ENCODE data around the gene ZNF777. TPM values are rescaled to one million over a fixed set of nuclear protein-coding genes. Genes with fewer than 3 reads are reported as not detected.
"Not testable (repeated sequence)": the region's sequence is repeated elsewhere in the genome, so short reads cannot be mapped to it uniquely, and the experiment has no call there.

ZNF777 gene
- total RNA-seq, 2 donors from 2014 or later: 9.7 to 11.1 TPM

GRCh38 chr7:149404396-149404795, 56.5 kb downstream of the ZNF777 start:
- no peaks in the 10 kb centered on the region for H3K4me1 Mint-ChIP-seq
- no peak for TF ChIP-seq CTCF (conservative IDR thresholded peaks at IDR 0.05)
- no peak overlapping the region for H3K27ac Mint-ChIP-seq
- Histone ChIP-seq H3K4me3 (ENCODE audit: low read length) (no peak overlapping the region), H3K9me3 (ENCODE audit: control insufficient read depth, low read length) (no peaks in the 10 kb centered on the region), H3K36me3 (ENCODE audit: control insufficient read depth, insufficient read depth, low read length) (no peaks in the 10 kb centered on the region), H3K27ac (ENCODE audit: low read depth, low read length) (no peak overlapping the region), H3K9ac (ENCODE audit: extremely low read depth, low read length, poor library complexity, severe bottlenecking) (no peak overlapping the region), H3K4me1 (ENCODE audit: control insufficient read depth, insufficient read depth, low read length) (no peaks in the 10 kb centered on the region), H3K27me3 (ENCODE audit: control insufficient read depth, insufficient read depth, low read length, poor library complexity, severe bottlenecking) (no peaks in the 10 kb centered on the region)
- no peak for DNase-seq
- H3K36me3 Mint-ChIP-seq (ENCODE audit: low read depth): no peaks in the 10 kb centered on the region
- 95 to 98% methylated on average over 6 to 12 of the region's 12 CpGs for WGBS, 2 experiments (ENCODE audit: insufficient coverage in 1 of 2, insufficient read length in 1 of 2)
- H3K9me3 Mint-ChIP-seq: no peaks in the 10 kb centered on the region
- H3K4me3 Mint-ChIP-seq: no peak overlapping the region
- peaks cover 4% of the 10 kb centered on the region for H3K27me3 Mint-ChIP-seq (ENCODE audit: insufficient read depth)

- Histone ChIP-seq H3K4me1 (ENCODE audit: control insufficient read depth, insufficient read depth, low read length) (no peaks in the 10 kb centered on the region), H3K27me3 (ENCODE audit: control insufficient read depth, insufficient read depth, low read length, poor library complexity, severe bottlenecking) (no peaks in the 10 kb centered on the region), H3K4me3 (ENCODE audit: low read length) (no peak overlapping the region), H3K9me3 (ENCODE audit: control insufficient read depth, low read length) (no peaks in the 10 kb centered on the region), H3K9ac (ENCODE audit: extremely low read depth, low read length, poor library complexity, severe bottlenecking) (no peak overlapping the region), H3K27ac (ENCODE audit: low read depth, low read length) (no peak overlapping the region), H3K36me3 (ENCODE audit: control insufficient read depth, insufficient read depth, low read length) (no peaks in the 10 kb centered on the region)
- Mint-ChIP-seq H3K27me3 (ENCODE audit: insufficient read depth) (peaks cover 8% of the 10 kb centered on the region), H3K4me3 (no peak overlapping the region), H3K4me1 (no peaks in the 10 kb centered on the region), H3K27ac (no peak overlapping the region), H3K9me3 (peaks cover 2% of the 10 kb centered on the region), H3K36me3 (ENCODE audit: low read depth) (no peaks in the 10 kb centered on the region)
- WGBS, 2 experiments (ENCODE audit: insufficient coverage in 1 of 2, insufficient read length in 1 of 2): 88 to 92% methylated on average over 16 to 22 of the region's 22 CpGs
- DNase-seq: no peak
- no peak for TF ChIP-seq CTCF (conservative IDR thresholded peaks at IDR 0.05)
These were observed 62.6 kb downstream of the ZNF777 start for GRCh38 chr7:149398195-149398820.

GRCh38 chr7:149397470-149398043, 63.3 kb downstream of the ZNF777 start:
- Histone ChIP-seq H3K27ac (ENCODE audit: low read depth, low read length) (no peak overlapping the region), H3K4me1 (ENCODE audit: control insufficient read depth, insufficient read depth, low read length) (no peaks in the 10 kb centered on the region), H3K27me3 (ENCODE audit: control insufficient read depth, insufficient read depth, low read length, poor library complexity, severe bottlenecking) (no peaks in the 10 kb centered on the region), H3K4me3 (ENCODE audit: low read length) (no peak overlapping the region), H3K36me3 (ENCODE audit: control insufficient read depth, insufficient read depth, low read length) (no peaks in the 10 kb centered on the region), H3K9ac (ENCODE audit: extremely low read depth, low read length, poor library complexity, severe bottlenecking) (no peak overlapping the region), H3K9me3 (ENCODE audit: control insufficient read depth, low read length) (no peaks in the 10 kb centered on the region)
- no peak overlapping the region for H3K27ac Mint-ChIP-seq
- no peaks in the 10 kb centered on the region for H3K36me3 Mint-ChIP-seq (ENCODE audit: low read depth)
- DNase-seq: no peak
- WGBS, 2 experiments (ENCODE audit: insufficient coverage in 1 of 2, insufficient read length in 1 of 2): 88 to 92% methylated on average over 4 to 12 of the region's 14 CpGs
- H3K9me3 Mint-ChIP-seq: peaks cover 2% of the 10 kb centered on the region
- H3K27me3 Mint-ChIP-seq (ENCODE audit: insufficient read depth): peaks cover 5% of the 10 kb centered on the region
- no peak overlapping the region for H3K4me3 Mint-ChIP-seq
- no peak for TF ChIP-seq CTCF (conservative IDR thresholded peaks at IDR 0.05)
- no peaks in the 10 kb centered on the region for H3K4me1 Mint-ChIP-seq

- not testable (repeated sequence) for H3K27me3 Mint-ChIP-seq (ENCODE audit: insufficient read depth); H3K27me3 ChIP-seq (ENCODE audit: control insufficient read depth, insufficient read depth, low read length, poor library complexity, severe bottlenecking); H3K9ac ChIP-seq (ENCODE audit: extremely low read depth, low read length, poor library complexity, severe bottlenecking); H3K36me3 Mint-ChIP-seq (ENCODE audit: low read depth); H3K4me1 Mint-ChIP-seq; H3K27ac Mint-ChIP-seq; H3K27ac ChIP-seq (ENCODE audit: low read depth, low read length); H3K4me1 ChIP-seq (ENCODE audit: control insufficient read depth, insufficient read depth, low read length); H3K9me3 Mint-ChIP-seq; H3K4me3 ChIP-seq (ENCODE audit: low read length); H3K4me3 Mint-ChIP-seq; DNase-seq; H3K9me3 ChIP-seq (ENCODE audit: control insufficient read depth, low read length); H3K36me3 ChIP-seq (ENCODE audit: control insufficient read depth, insufficient read depth, low read length)
- WGBS, 2 experiments (ENCODE audit: insufficient coverage in 1 of 2, insufficient read length in 1 of 2): 83% methylated on average over 5 to 6 of the region's 6 CpGs
These were observed 72.1 kb downstream of the ZNF777 start for GRCh38 chr7:149388550-149389335.

- H3K4me3 ChIP-seq (ENCODE audit: low read length); H3K9me3 Mint-ChIP-seq; H3K27me3 ChIP-seq (ENCODE audit: control insufficient read depth, insufficient read depth, low read length, poor library complexity, severe bottlenecking); H3K4me1 ChIP-seq (ENCODE audit: control insufficient read depth, insufficient read depth, low read length); H3K27ac ChIP-seq (ENCODE audit: low read depth, low read length); H3K4me3 Mint-ChIP-seq; H3K4me1 Mint-ChIP-seq; H3K36me3 Mint-ChIP-seq (ENCODE audit: low read depth); DNase-seq; H3K9me3 ChIP-seq (ENCODE audit: control insufficient read depth, low read length); H3K36me3 ChIP-seq (ENCODE audit: control insufficient read depth, insufficient read depth, low read length); H3K27me3 Mint-ChIP-seq (ENCODE audit: insufficient read depth); H3K9ac ChIP-seq (ENCODE audit: extremely low read depth, low read length, poor library complexity, severe bottlenecking); H3K27ac Mint-ChIP-seq: not testable (repeated sequence)
- 80 to 87% methylated on average over 3 of the region's 4 CpGs for WGBS, 2 experiments (ENCODE audit: insufficient coverage in 1 of 2, insufficient read length in 1 of 2)
These were observed 74.3 kb downstream of the ZNF777 start for GRCh38 chr7:149386514-149386913.
